ENCODE data around the gene YWHAE. TPM values are rescaled to one million over a fixed set of nuclear protein-coding genes. Genes with fewer than 3 reads are reported as not detected.

The YWHAE gene
- total and polyA plus RNA-seq, 9 of the 15 experiments (the other 6 are each of a cell fraction or from before 2014, with no cell fraction given): 184 to 727 (median 448) TPM

GRCh38 chr17:1399679-1400512, at the start of gene YWHAE (continued):
- TF ChIP-seq ZNF639 (CRISPR knock-in tag; conservative IDR thresholded peaks at IDR 0.05 in 1 of 2, IDR thresholded peaks at IDR 0.05 in 1 of 2) (peak in 1 of 2 experiments; percentile 82; a peak in 2 of 4 replicates), BRD9 (IDR thresholded peaks at IDR 0.05; ENCODE audit: low read depth, partially characterized antibody) (peak; percentile 98), MNT (conservative IDR thresholded peaks at IDR 0.05) (peak; percentile 78 to 89), HDAC8 (tag; IDR thresholded peaks at IDR 0.05) (no peak), RBM22 (IDR thresholded peaks at IDR 0.05; ENCODE audit: low read depth, low read length, poor library complexity, severe bottlenecking) (peak; percentile 99), RAD21 (CRISPR knock-in tag; conservative IDR thresholded peaks at IDR 0.05 in 1 of 2, IDR thresholded peaks at IDR 0.05 in 1 of 2) (0 out of 4 replicates have a peak, but pooled peaks of 1 of the 2 experiments have one; percentile 8), NFRKB (IDR thresholded peaks at IDR 0.05; ENCODE audit: low read depth) (peak; percentile 99), GTF2B (IDR thresholded peaks at IDR 0.05; ENCODE audit: extremely low read depth, insufficient read length) (peak; percentile 13), FUS (optimal IDR thresholded peaks at IDR 0.05; ENCODE audit: low read depth, low read length) (no peak), GATA2 (CRISPR knock-in tag; IDR thresholded peaks at IDR 0.05) (no peak), ZNF395 (CRISPR knock-in tag; IDR thresholded peaks at IDR 0.05) (0 out of 2 replicates have a peak, but pooled peaks have one; percentile 45), NKRF (IDR thresholded peaks at IDR 0.05; ENCODE audit: borderline replicate concordance) (peak; percentile 23; the same call in 1 of the 2 replicates), TCF7L2 (IDR thresholded peaks at IDR 0.05; ENCODE audit: low read depth, low read length) (no peak), RB1 (IDR thresholded peaks at IDR 0.05; ENCODE audit: low read depth) (peak; percentile 93), ZNF282 (CRISPR knock-in tag; IDR thresholded peaks at IDR 0.05) (0 out of 2 replicates have a peak, but pooled peaks have one; percentile 25), GABPA (tag; conservative IDR thresholded peaks at IDR 0.05; ENCODE audit: low read depth) (peak; percentile 82), BHLHE40 (IDR thresholded peaks at IDR 0.05; ENCODE audit: low read length) (peak; percentile 90), LCOR (CRISPR knock-in tag; IDR thresholded peaks at IDR 0.05) (peak; percentile 40), HCFC1 (IDR thresholded peaks at IDR 0.05; ENCODE audit: low read depth, low read length) (peak; percentile 22; the same call in 1 of the 2 replicates)

Measured in K562 (cell line).